K562 (cell line): ENCODE data around the gene MPHOSPH9. TPM values are rescaled to one million over a fixed set of nuclear protein-coding genes. Genes with fewer than 3 reads are reported as not detected.

Experiments
- ATAC-seq: fragments of 200-7000 bp; cut with Tn5 transposase; 3 replicates; pipeline ENCODE4 v1.9.1; 2020; ENCODE audit warnings: moderate library complexity
- BruUV-seq: library from RNA; stranded (reverse); fragments of 400-500 nt; replicated peaks from 2 replicates; lab custom pipeline; 2021; lab: Mats Ljungman, UMichigan
- CTCF ChIA-PET: fragments of 300-600 bp; formaldehyde crosslinking; extraction: SDS; loops from one replicate; lab custom pipeline; 2021; ENCODE audit warnings: low intra/inter-chr PET ratio; lab: Yijun Ruan, JAX
- POLR2A ChIA-PET: fragments of 300-600, 350-650 bp; sonication (Branson Sonifier 250); formaldehyde crosslinking; extraction: SDS; loops from one replicate; lab custom pipeline; 2021; ENCODE audit warnings: antibody characterized with exemption, inconsistent platforms; lab: Yijun Ruan, JAX
- DNase-seq, 4 experiments: peaks; one replicate each; pipeline versions ENCODE4 v3.0.0 to v3.0.0-alpha.2; 2011 to 2018; ENCODE audit warnings: low spot score in 3 of 4, mixed read lengths in 3 of 4; ENCODE audit errors: extremely low read depth in 1 of 4
- FAIRE-seq: peaks from 2 replicates; lab custom pipeline; 2011; peaks lifted over from hg19 to GRCh38; lab: Jason Lieb, UNC
- H2AFZ ChIP-seq: 2 replicates; pipeline ENCODE4 v1.6.0; 2011; ENCODE audit warnings: low read depth, low read length, control low read depth, inconsistent platforms
- H3K27ac ChIP-seq: fragments of 200-600 bp; 3 replicates; pipeline ENCODE4 v1.8.0; 2011; ENCODE audit warnings: low read depth, mild to moderate bottlenecking, control low read depth, inconsistent platforms, low read length, moderate library complexity, mixed read lengths; ENCODE audit errors: extremely low read depth
- H3K27me3 ChIP-seq, 2 experiments: fragments of 300-600 bp in 1 of 2; 2 replicates in 1 of 2; 3 replicates in 1 of 2; pipeline versions ENCODE4 v1.6.0 to v1.8.0; 2011; ENCODE audit warnings: inconsistent platforms in 2 of 2, low read length in 2 of 2, mild to moderate bottlenecking in 1 of 2, mixed read lengths in 1 of 2, moderate library complexity in 1 of 2; ENCODE audit not compliant: control insufficient read depth in 2 of 2, insufficient read depth in 2 of 2
- H3K36me3 ChIP-seq: fragments of 300-600 bp; 3 replicates; pipeline ENCODE4 v1.8.0; 2011; ENCODE audit warnings: mild to moderate bottlenecking, low read length, inconsistent platforms; ENCODE audit not compliant: control insufficient read depth, insufficient read depth
- H3K4me1 ChIP-seq, 2 experiments: fragments of 200-600 bp in 1 of 2; replicated peaks in 1 of 2; 2 replicates in 1 of 2; 3 replicates in 1 of 2; pipeline versions ENCODE4 v1.5.1 to v1.8.0; 2011; ENCODE audit warnings: inconsistent platforms in 2 of 2, low read length in 2 of 2, mild to moderate bottlenecking in 1 of 2, mixed read lengths in 1 of 2, moderate library complexity in 1 of 2; ENCODE audit not compliant: control insufficient read depth in 2 of 2, insufficient read depth in 2 of 2
- H3K4me2 ChIP-seq: 2 replicates; pipeline ENCODE4 v1.6.1; 2011; ENCODE audit warnings: low read length, control low read depth, inconsistent platforms, mixed read lengths; ENCODE audit not compliant: insufficient read depth
- H3K4me3 ChIP-seq: fragments of 200-600 bp; sonication (generic), shearing (Covaris generic); 2 replicates; pipeline ENCODE4 v1.5.1; 2016; ENCODE audit warnings: control low read depth, inconsistent platforms
- H3K79me2 ChIP-seq: fragments of 200-600 bp; 3 replicates; pipeline ENCODE4 v1.8.0; 2011; ENCODE audit warnings: low read length, inconsistent platforms; ENCODE audit not compliant: control insufficient read depth, insufficient read depth
- H3K9ac ChIP-seq, 2 experiments: 2 replicates each; pipeline versions ENCODE4 v1.6.0 to v1.6.1; 2011; ENCODE audit warnings: low read depth in 2 of 2, low read length in 2 of 2, control low read depth in 1 of 2, inconsistent platforms in 1 of 2, mild to moderate bottlenecking in 1 of 2, mixed read lengths in 1 of 2; ENCODE audit not compliant: insufficient read depth in 1 of 2
- H3K9me1 ChIP-seq: one replicate; pipeline ENCODE4 v1.6.0; 2011; ENCODE audit warnings: inconsistent platforms, mild to moderate bottlenecking, low read length, moderate library complexity; ENCODE audit not compliant: control insufficient read depth, insufficient read depth
- H3K9me3 ChIP-seq: replicated peaks from 2 replicates; pipeline ENCODE4 v1.5.1; 2011; ENCODE audit warnings: low read depth, low read length, inconsistent platforms; ENCODE audit not compliant: control insufficient read depth, insufficient read depth
- H4K20me1 ChIP-seq: replicated peaks from 2 replicates; pipeline ENCODE4 v1.6.1; 2011; ENCODE audit warnings: low read length, inconsistent platforms, mixed read lengths; ENCODE audit not compliant: control insufficient read depth, insufficient read depth
- ARID1B ChIP-seq: fragments of 450-650 bp; IDR thresholded peaks from 2 replicates; pipeline ENCODE4 v1.6.1; 2016; ENCODE audit warnings: antibody characterized with exemption, mild to moderate bottlenecking, inconsistent platforms
- ETV6 ChIP-seq, 3 experiments: fragments of 150-350 bp in 1 of 3; sonication (generic) in 1 of 3; formaldehyde crosslinking in 1 of 3; IDR thresholded peaks; 2 replicates each; pipeline versions ENCODE4 v1.6.1 to v1.8.0; 2014 to 2022; ENCODE audit warnings: borderline replicate concordance in 2 of 3, low read depth in 2 of 3, antibody characterized with exemption in 1 of 3, low read length in 1 of 3, mild to moderate bottlenecking in 1 of 3, missing genetic modification reagents in 1 of 3
- NFIC ChIP-seq: fragments of 450-650 bp; IDR thresholded peaks from 2 replicates; pipeline ENCODE4 v1.6.1; 2017; ENCODE audit warnings: mild to moderate bottlenecking, inconsistent platforms
- RFX1 ChIP-seq: fragments of 450-650 bp; IDR thresholded peaks from 2 replicates; pipeline ENCODE4 v1.6.1; 2016; ENCODE audit warnings: mild to moderate bottlenecking, moderate library complexity
- whole genome bisulfite sequencing: fragments of 100-300 bp; shearing (Covaris generic); methylation state at CpG from one replicate; pipeline ENCODE4 v1.1.6; 2016; ENCODE audit warnings: low coverage, mixed read lengths; ENCODE audit not compliant: insufficient coverage; ENCODE audit errors: missing lambda C conversion rate; 5-methylcytosine and 5-hydroxymethylcytosine counted together
- in situ Hi-C: fragments of 300-500 bp; cut with MboI; formaldehyde crosslinking; loops from 4 replicates; pipeline ENCODE4 v1.15.0; 2018; ENCODE audit warnings: inconsistent platforms, mixed read lengths
- intact Hi-C: fragments of 100-400 bp; cut with micrococcal nuclease; formaldehyde crosslinking; loops from 2 replicates; pipeline ENCODE4 v1.14.2; 2022
- polyA plus RNA-seq, 8 experiments: library from polyadenylated mRNA; depleted of rRNA in 4 of 8; stranded (reverse) in 5 of 8; unstranded in 3 of 8; fragments of >200 nt; fragmentation: Nextera tagmentation in 2 of 8; fragmentation: Illumina TruSeq in 1 of 8; extraction: Ambion mirVana in 2 of 8; extraction: Trizol in 1 of 8; gene quantifications; 2 replicates each; pipeline versions ENCODE4 v1.2.1 to v1.2.3, GENCODE V29; 2011 to 2014; ENCODE audit warnings: inconsistent platforms in 1 of 8, missing spikeins in 1 of 8
- total RNA-seq, 7 experiments: library from RNA; depleted of rRNA in 6 of 7; stranded (reverse); fragments of >200 nt in 6 of 7; fragmentation: Illumina TruSeq in 2 of 7; extraction: Trizol in 2 of 7; gene quantifications; 2 replicates each; pipeline versions ENCODE4 v1.2.1 to v1.2.3, GENCODE V29; 2011 to 2021; ENCODE audit warnings: low replicate concordance in 1 of 7
- TF ChIP-seq, protein P1 (sequence below): fragments of 200-600 bp; sonication (generic); IDR thresholded peaks from one replicate; pipeline ENCODE4 v1.6.1; 2012; ENCODE audit warnings: mild to moderate bottlenecking, low read depth, low read length, inconsistent platforms
- TF ChIP-seq, protein P2 (sequence below): fragments of 250-450 bp; sonication (Bioruptor Pico); IDR thresholded peaks from 2 replicates; pipeline ENCODE4 v1.8.0; 2021; ENCODE audit warnings: borderline replicate concordance, mild to moderate bottlenecking, moderate library complexity; ENCODE audit not compliant: poor library complexity, severe bottlenecking

MPHOSPH9 gene
- total and polyA plus RNA-seq, 9 of the 15 experiments (the other 6 are each of a cell fraction or from before 2014, with no cell fraction given) = 14.2 to 103 (median 54.5) TPM

- WGBS = 24% methylated on average over 12 of the region's 13 CpGs
- H3K4me2 ChIP-seq = peak overlapping the region; percentile 53
- intact Hi-C loops (no loop called here), in situ Hi-C loops (no loop called here)
- DNase-seq (peak in 3 of 4 experiments; percentile 55 to 74 (median 55)), FAIRE-seq (peak; percentile 61), ATAC-seq (peak; percentile 79)
- H2AFZ ChIP-seq = no peak overlapping the region
- H3K4me3 ChIP-seq = no peak overlapping the region
- BruUV-seq = no TSS peak
- H4K20me1 ChIP-seq = peaks cover 4% of the 10 kb centered on the region
- peak overlapping the region; percentile 62 for H3K27ac ChIP-seq
- ChIA-PET CTCF (no interaction called here), POLR2A (interaction anchor here (0.6 to 5.4 kb wide), 6 partner anchors 8 to 632 kb away, joined by 3 to 43 read pairs (median 4); partner anchors contain the start of genes MPHOSPH9 and MTRFR)
- H3K9me3 ChIP-seq = 0 out of 2 replicates have a peak, but pooled peaks cover 2% of the 10 kb centered on the region
- peaks cover 46% of the 10 kb centered on the region; the same call in 2 of the 3 replicates for H3K36me3 ChIP-seq
- no peaks in the 10 kb centered on the region for H3K9me1 ChIP-seq
- peaks cover 75% of the 10 kb centered on the region for H3K79me2 ChIP-seq
- peak overlapping the region; percentile 20 to 83; a peak in 3 of 4 replicates for H3K9ac ChIP-seq
- no peaks in the 10 kb centered on the region for H3K27me3 ChIP-seq
- peaks cover 21 to 22% of the 10 kb centered on the region in 2 experiments for H3K4me1 ChIP-seq
- TF ChIP-seq, protein P1, sequence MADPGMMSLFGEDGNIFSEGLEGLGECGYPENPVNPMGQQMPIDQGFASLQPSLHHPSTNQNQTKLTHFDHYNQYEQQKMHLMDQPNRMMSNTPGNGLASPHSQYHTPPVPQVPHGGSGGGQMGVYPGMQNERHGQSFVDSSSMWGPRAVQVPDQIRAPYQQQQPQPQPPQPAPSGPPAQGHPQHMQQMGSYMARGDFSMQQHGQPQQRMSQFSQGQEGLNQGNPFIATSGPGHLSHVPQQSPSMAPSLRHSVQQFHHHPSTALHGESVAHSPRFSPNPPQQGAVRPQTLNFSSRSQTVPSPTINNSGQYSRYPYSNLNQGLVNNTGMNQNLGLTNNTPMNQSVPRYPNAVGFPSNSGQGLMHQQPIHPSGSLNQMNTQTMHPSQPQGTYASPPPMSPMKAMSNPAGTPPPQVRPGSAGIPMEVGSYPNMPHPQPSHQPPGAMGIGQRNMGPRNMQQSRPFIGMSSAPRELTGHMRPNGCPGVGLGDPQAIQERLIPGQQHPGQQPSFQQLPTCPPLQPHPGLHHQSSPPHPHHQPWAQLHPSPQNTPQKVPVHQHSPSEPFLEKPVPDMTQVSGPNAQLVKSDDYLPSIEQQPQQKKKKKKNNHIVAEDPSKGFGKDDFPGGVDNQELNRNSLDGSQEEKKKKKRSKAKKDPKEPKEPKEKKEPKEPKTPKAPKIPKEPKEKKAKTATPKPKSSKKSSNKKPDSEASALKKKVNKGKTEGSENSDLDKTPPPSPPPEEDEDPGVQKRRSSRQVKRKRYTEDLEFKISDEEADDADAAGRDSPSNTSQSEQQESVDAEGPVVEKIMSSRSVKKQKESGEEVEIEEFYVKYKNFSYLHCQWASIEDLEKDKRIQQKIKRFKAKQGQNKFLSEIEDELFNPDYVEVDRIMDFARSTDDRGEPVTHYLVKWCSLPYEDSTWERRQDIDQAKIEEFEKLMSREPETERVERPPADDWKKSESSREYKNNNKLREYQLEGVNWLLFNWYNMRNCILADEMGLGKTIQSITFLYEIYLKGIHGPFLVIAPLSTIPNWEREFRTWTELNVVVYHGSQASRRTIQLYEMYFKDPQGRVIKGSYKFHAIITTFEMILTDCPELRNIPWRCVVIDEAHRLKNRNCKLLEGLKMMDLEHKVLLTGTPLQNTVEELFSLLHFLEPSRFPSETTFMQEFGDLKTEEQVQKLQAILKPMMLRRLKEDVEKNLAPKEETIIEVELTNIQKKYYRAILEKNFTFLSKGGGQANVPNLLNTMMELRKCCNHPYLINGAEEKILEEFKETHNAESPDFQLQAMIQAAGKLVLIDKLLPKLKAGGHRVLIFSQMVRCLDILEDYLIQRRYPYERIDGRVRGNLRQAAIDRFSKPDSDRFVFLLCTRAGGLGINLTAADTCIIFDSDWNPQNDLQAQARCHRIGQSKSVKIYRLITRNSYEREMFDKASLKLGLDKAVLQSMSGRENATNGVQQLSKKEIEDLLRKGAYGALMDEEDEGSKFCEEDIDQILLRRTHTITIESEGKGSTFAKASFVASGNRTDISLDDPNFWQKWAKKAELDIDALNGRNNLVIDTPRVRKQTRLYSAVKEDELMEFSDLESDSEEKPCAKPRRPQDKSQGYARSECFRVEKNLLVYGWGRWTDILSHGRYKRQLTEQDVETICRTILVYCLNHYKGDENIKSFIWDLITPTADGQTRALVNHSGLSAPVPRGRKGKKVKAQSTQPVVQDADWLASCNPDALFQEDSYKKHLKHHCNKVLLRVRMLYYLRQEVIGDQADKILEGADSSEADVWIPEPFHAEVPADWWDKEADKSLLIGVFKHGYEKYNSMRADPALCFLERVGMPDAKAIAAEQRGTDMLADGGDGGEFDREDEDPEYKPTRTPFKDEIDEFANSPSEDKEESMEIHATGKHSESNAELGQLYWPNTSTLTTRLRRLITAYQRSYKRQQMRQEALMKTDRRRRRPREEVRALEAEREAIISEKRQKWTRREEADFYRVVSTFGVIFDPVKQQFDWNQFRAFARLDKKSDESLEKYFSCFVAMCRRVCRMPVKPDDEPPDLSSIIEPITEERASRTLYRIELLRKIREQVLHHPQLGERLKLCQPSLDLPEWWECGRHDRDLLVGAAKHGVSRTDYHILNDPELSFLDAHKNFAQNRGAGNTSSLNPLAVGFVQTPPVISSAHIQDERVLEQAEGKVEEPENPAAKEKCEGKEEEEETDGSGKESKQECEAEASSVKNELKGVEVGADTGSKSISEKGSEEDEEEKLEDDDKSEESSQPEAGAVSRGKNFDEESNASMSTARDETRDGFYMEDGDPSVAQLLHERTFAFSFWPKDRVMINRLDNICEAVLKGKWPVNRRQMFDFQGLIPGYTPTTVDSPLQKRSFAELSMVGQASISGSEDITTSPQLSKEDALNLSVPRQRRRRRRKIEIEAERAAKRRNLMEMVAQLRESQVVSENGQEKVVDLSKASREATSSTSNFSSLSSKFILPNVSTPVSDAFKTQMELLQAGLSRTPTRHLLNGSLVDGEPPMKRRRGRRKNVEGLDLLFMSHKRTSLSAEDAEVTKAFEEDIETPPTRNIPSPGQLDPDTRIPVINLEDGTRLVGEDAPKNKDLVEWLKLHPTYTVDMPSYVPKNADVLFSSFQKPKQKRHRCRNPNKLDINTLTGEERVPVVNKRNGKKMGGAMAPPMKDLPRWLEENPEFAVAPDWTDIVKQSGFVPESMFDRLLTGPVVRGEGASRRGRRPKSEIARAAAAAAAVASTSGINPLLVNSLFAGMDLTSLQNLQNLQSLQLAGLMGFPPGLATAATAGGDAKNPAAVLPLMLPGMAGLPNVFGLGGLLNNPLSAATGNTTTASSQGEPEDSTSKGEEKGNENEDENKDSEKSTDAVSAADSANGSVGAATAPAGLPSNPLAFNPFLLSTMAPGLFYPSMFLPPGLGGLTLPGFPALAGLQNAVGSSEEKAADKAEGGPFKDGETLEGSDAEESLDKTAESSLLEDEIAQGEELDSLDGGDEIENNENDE = no peak
- TF ChIP-seq ARID1B (peak; percentile 24; the same call in 1 of the 2 replicates), ETV6 (IDR thresholded peaks at IDR 0.05; ENCODE audit: borderline replicate concordance in 1 of 2, low read depth in 2 of 2, low read length in 1 of 2) (no peak), ETV6 (CRISPR knock-in tag; IDR thresholded peaks at IDR 0.05; ENCODE audit: borderline replicate concordance) (no peak), NFIC (peak; percentile 96), RFX1 (no peak)
- TF ChIP-seq, protein P2, sequence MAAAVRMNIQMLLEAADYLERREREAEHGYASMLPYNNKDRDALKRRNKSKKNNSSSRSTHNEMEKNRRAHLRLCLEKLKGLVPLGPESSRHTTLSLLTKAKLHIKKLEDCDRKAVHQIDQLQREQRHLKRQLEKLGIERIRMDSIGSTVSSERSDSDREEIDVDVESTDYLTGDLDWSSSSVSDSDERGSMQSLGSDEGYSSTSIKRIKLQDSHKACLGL = no peak
Measured at GRCh38 chr12:123250471-123251383, 17.8 kb upstream of the MPHOSPH9 start.
